MG63 (cell line): ENCODE results near the gene NHSL2. TPM values are rescaled to one million over a fixed set of nuclear protein-coding genes. Genes with fewer than 3 reads are reported as not detected.

Experiments used
- DNase-seq: peaks from one replicate; pipeline ENCODE4 v3.0.0-alpha.2; 2020
- H3K27me3 ChIP-seq: fragments of 250-450 bp; sonication (Bioruptor Pico); 2 replicates; pipeline ENCODE4 v1.5.1; 2020; ENCODE audit warnings: mild to moderate bottlenecking, moderate library complexity
- H3K36me3 ChIP-seq: fragments of 250-450 bp; sonication (Bioruptor Pico); 2 replicates; pipeline ENCODE4 v1.5.1; 2020; ENCODE audit warnings: mild to moderate bottlenecking, moderate library complexity
- H3K4me3 ChIP-seq: fragments of 250-450 bp; sonication (Bioruptor Pico); 2 replicates; pipeline ENCODE4 v1.5.1; 2020; ENCODE audit warnings: mild to moderate bottlenecking, moderate library complexity
- H3K9me3 ChIP-seq: fragments of 250-450 bp; sonication (Bioruptor Pico); 2 replicates; pipeline ENCODE4 v1.5.1; 2020; ENCODE audit warnings: mild to moderate bottlenecking, moderate library complexity
- total RNA-seq: library from RNA; depleted of rRNA; stranded (reverse); fragments of >200 nt; shearing (Covaris generic); gene quantifications from 2 replicates; pipeline ENCODE4 v1.2.3, GENCODE V29; 2014; ENCODE audit warnings: low replicate concordance

Gene NHSL2
- total RNA-seq, 1 experiment from 2014 or later, result not detected

GRCh38 chrX:72130762-72131250, 220.2 kb downstream of the NHSL2 start:
- H3K4me3 ChIP-seq, result no peak overlapping the region
- DNase-seq, result no peak

GRCh38 chrX:72131317-72132294, 221.0 kb downstream of the NHSL2 start, which contains the start of gene RTL5:
Gene RTL5 (minus strand): TSS chrX:72131915.
- Histone ChIP-seq H3K27me3 (no peaks in the 10 kb centered on the region), H3K4me3 (peak within 1 kb of the TSS; percentile 29), H3K9me3 (no peaks in the 10 kb centered on the region), H3K36me3 (no peaks in the 10 kb centered on the region)
- DNase-seq, result peak; percentile 71

More at GRCh38 chrX:72130762-72131250, 220.2 kb downstream of the NHSL2 start:
- Histone ChIP-seq H3K27me3 (no peaks in the 10 kb centered on the region), H3K36me3 (no peaks in the 10 kb centered on the region), H3K9me3 (no peaks in the 10 kb centered on the region)

GRCh38 chrX:72132456-72132855, 221.8 kb downstream of the NHSL2 start:
- Histone ChIP-seq H3K36me3 (no peaks in the 10 kb centered on the region), H3K4me3 (no peak overlapping the region), H3K9me3 (no peaks in the 10 kb centered on the region), H3K27me3 (no peaks in the 10 kb centered on the region)
- DNase-seq, result no peak

- H3K27me3 ChIP-seq, result no peaks in the 10 kb centered on the region
- no peaks in the 10 kb centered on the region for H3K36me3 ChIP-seq
- DNase-seq, result no peak
- no peak overlapping the region for H3K4me3 ChIP-seq
- H3K9me3 ChIP-seq, result no peaks in the 10 kb centered on the region
These were observed 223.4 kb downstream of the NHSL2 start for GRCh38 chrX:72133851-72134546.

GRCh38 chrX:72137846-72138495, 227.3 kb downstream of the NHSL2 start:
- Histone ChIP-seq H3K27me3 (no peaks in the 10 kb centered on the region), H3K4me3 (no peak overlapping the region), H3K36me3 (no peaks in the 10 kb centered on the region), H3K9me3 (no peaks in the 10 kb centered on the region)
- no peak for DNase-seq

- Histone ChIP-seq H3K27me3 (no peaks in the 10 kb centered on the region), H3K4me3 (no peak overlapping the region), H3K36me3 (no peaks in the 10 kb centered on the region), H3K9me3 (no peaks in the 10 kb centered on the region)
- no peak for DNase-seq
These were observed 228.9 kb downstream of the NHSL2 start for GRCh38 chrX:72139538-72139937.

- no peak for DNase-seq
- Histone ChIP-seq H3K36me3 (no peaks in the 10 kb centered on the region), H3K4me3 (no peak overlapping the region), H3K27me3 (no peaks in the 10 kb centered on the region), H3K9me3 (no peaks in the 10 kb centered on the region)
These were observed 230.8 kb downstream of the NHSL2 start for GRCh38 chrX:72141372-72142004.

GRCh38 chrX:72142094-72142793, 231.6 kb downstream of the NHSL2 start:
- Histone ChIP-seq H3K4me3 (no peak overlapping the region), H3K27me3 (no peaks in the 10 kb centered on the region), H3K9me3 (no peaks in the 10 kb centered on the region), H3K36me3 (no peaks in the 10 kb centered on the region)
- DNase-seq, result no peak

- no peaks in the 10 kb centered on the region for H3K36me3 ChIP-seq
- no peaks in the 10 kb centered on the region for H3K9me3 ChIP-seq
- no peak for DNase-seq
- no peak overlapping the region for H3K4me3 ChIP-seq
- H3K27me3 ChIP-seq, result no peaks in the 10 kb centered on the region
These were observed 232.4 kb downstream of the NHSL2 start for GRCh38 chrX:72142794-72143608.

- Histone ChIP-seq H3K36me3 (no peaks in the 10 kb centered on the region), H3K4me3 (no peak overlapping the region), H3K9me3 (no peaks in the 10 kb centered on the region), H3K27me3 (no peaks in the 10 kb centered on the region)
- no peak for DNase-seq
These were observed 232.9 kb downstream of the NHSL2 start for GRCh38 chrX:72143609-72143907.

- no peaks in the 10 kb centered on the region for H3K36me3 ChIP-seq
- no peaks in the 10 kb centered on the region for H3K27me3 ChIP-seq
- no peak for DNase-seq
- H3K4me3 ChIP-seq, result no peak overlapping the region
- H3K9me3 ChIP-seq, result no peaks in the 10 kb centered on the region
These were observed 234.5 kb downstream of the NHSL2 start for GRCh38 chrX:72145181-72145580.

- Histone ChIP-seq H3K27me3 (no peaks in the 10 kb centered on the region), H3K36me3 (no peaks in the 10 kb centered on the region), H3K4me3 (no peak overlapping the region), H3K9me3 (no peaks in the 10 kb centered on the region)
- DNase-seq, result no peak
These were observed 235.9 kb downstream of the NHSL2 start for GRCh38 chrX:72146527-72146926.

- DNase-seq, result no peak
- no peaks in the 10 kb centered on the region for H3K36me3 ChIP-seq
- no peaks in the 10 kb centered on the region for H3K27me3 ChIP-seq
- no peaks in the 10 kb centered on the region for H3K9me3 ChIP-seq
- H3K4me3 ChIP-seq, result no peak overlapping the region
These were observed 248.1 kb downstream of the NHSL2 start for GRCh38 chrX:72158773-72159172.

- no peak for DNase-seq
- Histone ChIP-seq H3K27me3 (no peaks in the 10 kb centered on the region), H3K9me3 (no peaks in the 10 kb centered on the region), H3K4me3 (no peak overlapping the region), H3K36me3 (no peaks in the 10 kb centered on the region)
These were observed 249.1 kb downstream of the NHSL2 start for GRCh38 chrX:72159769-72160168.

- Histone ChIP-seq H3K27me3 (no peaks in the 10 kb centered on the region), H3K9me3 (no peaks in the 10 kb centered on the region), H3K36me3 (no peaks in the 10 kb centered on the region), H3K4me3 (no peak overlapping the region)
- no peak for DNase-seq
These were observed 254.9 kb downstream of the NHSL2 start for GRCh38 chrX:72165551-72165950.
